HCT116 (cell line): ENCODE data around the gene KCNK13. TPM values are rescaled to one million over a fixed set of nuclear protein-coding genes. Genes with fewer than 3 reads are reported as not detected.

Experiments
- ATAC-seq: fragments of 200-7000 bp; cut with Tn5 transposase; 2 replicates; pipeline ENCODE4 v1.9.1; 2020; ENCODE audit warnings: mild to moderate bottlenecking, moderate library complexity
- BruUV-seq: library from RNA; stranded (reverse); fragments of 400-500 nt; replicated peaks from 2 replicates; lab custom pipeline; 2021; lab: Mats Ljungman, UMichigan
- CTCF ChIA-PET: fragments of 300-600 bp; sonication (Branson Sonifier 250); formaldehyde crosslinking; loops from one replicate; lab custom pipeline; 2021; ENCODE audit warnings: antibody characterized with exemption; lab: Charles Lee
- POLR2A ChIA-PET: fragments of 300-600, 350-600 bp; sonication (Branson Sonifier 250); formaldehyde crosslinking; loops from one replicate; lab custom pipeline; 2021; ENCODE audit warnings: antibody characterized with exemption; lab: Charles Lee
- RAD21 ChIA-PET, 2 experiments: fragments of 300-600 bp; sonication (Branson Sonifier 250); formaldehyde crosslinking; loops; one replicate each; lab custom pipeline; 2023; ENCODE audit warnings: low total read pairs in 2 of 2; ENCODE audit not compliant: uncharacterized antibody in 2 of 2, unreplicated experiment in 2 of 2, low non-redundant PET in 1 of 2; lab: Charles Lee
- DNase-seq: peaks from one replicate; pipeline ENCODE4 v3.0.0-alpha.2; 2010; ENCODE audit warnings: low read depth, low spot score
- H2AFZ ChIP-seq: fragments of 200-600 bp; shearing (Covaris generic), sonication (generic); 2 replicates; pipeline ENCODE4 v1.6.1; 2017; ENCODE audit warnings: low read depth, mixed run types, mixed read lengths, antibody characterized with exemption, low read length; ENCODE audit not compliant: poor library complexity, severe bottlenecking
- H3K27ac ChIP-seq: 2 replicates; pipeline ENCODE4 v1.5.1; 2012; ENCODE audit warnings: low read depth, low read length
- H3K27me3 ChIP-seq: fragments of 200-600 bp; sonication (generic); 2 replicates; pipeline ENCODE4 v1.6.1; 2016; ENCODE audit warnings: mixed run types, low read length, mixed read lengths; ENCODE audit not compliant: insufficient read depth
- H3K36me3 ChIP-seq, 2 experiments: fragments of 200-500 bp in 1 of 2; fragments of 200-600 bp in 1 of 2; sonication (Bioruptor generic) in 1 of 2; sonication (generic) in 1 of 2; 2 replicates each; pipeline versions ENCODE4 v1.5.1 to v1.6.1; 2014 to 2016; ENCODE audit warnings: low read length in 2 of 2, inconsistent platforms in 1 of 2, mixed read lengths in 1 of 2, mixed run types in 1 of 2; ENCODE audit not compliant: insufficient read depth in 2 of 2, control insufficient read depth in 1 of 2
- H3K4me1 ChIP-seq, 2 experiments: fragments of 200-600 bp in 1 of 2; sonication (generic) in 1 of 2; 2 replicates each; pipeline versions ENCODE4 v1.5.1 to v1.6.1; 2012 to 2017; ENCODE audit warnings: low read length in 2 of 2, inconsistent platforms in 1 of 2, mild to moderate bottlenecking in 1 of 2, mixed read lengths in 1 of 2, mixed run types in 1 of 2, moderate library complexity in 1 of 2; ENCODE audit not compliant: insufficient read depth in 2 of 2, control insufficient read depth in 1 of 2
- H3K4me2 ChIP-seq: fragments of 200-600 bp; sonication (generic); 2 replicates; pipeline ENCODE4 v1.6.1; 2017; ENCODE audit warnings: mixed run types, low read length, mixed read lengths
- H3K4me3 ChIP-seq, 2 experiments: fragments of 200-600 bp in 1 of 2; sonication (generic) in 1 of 2; replicated peaks in 1 of 2; 2 replicates each; pipeline ENCODE4 v1.5.1; 2011 to 2016; ENCODE audit warnings: low read length in 2 of 2, control low read depth in 1 of 2, low read depth in 1 of 2, mild to moderate bottlenecking in 1 of 2, mixed read lengths in 1 of 2, mixed run types in 1 of 2
- H3K79me2 ChIP-seq: fragments of 200-600 bp; sonication (generic); 2 replicates; pipeline ENCODE4 v1.6.1; 2017; ENCODE audit warnings: mild to moderate bottlenecking, mixed run types, low read length, moderate library complexity, mixed read lengths; ENCODE audit not compliant: insufficient read depth
- H3K9ac ChIP-seq: fragments of 200-600 bp; sonication (generic); 2 replicates; pipeline ENCODE4 v1.6.1; 2016; ENCODE audit warnings: low read length, mixed read lengths
- H3K9me2 ChIP-seq: fragments of 200-600 bp; sonication (generic), shearing (Covaris generic); 2 replicates; pipeline ENCODE4 v1.6.1; 2017; ENCODE audit warnings: mixed run types, mild to moderate bottlenecking, moderate library complexity; ENCODE audit not compliant: insufficient read depth
- H3K9me3 ChIP-seq, 2 experiments: fragments of 200-500 bp in 1 of 2; fragments of 200-600 bp in 1 of 2; sonication (Bioruptor generic) in 1 of 2; sonication (generic) in 1 of 2; 2 replicates each; pipeline ENCODE4 v1.6.1; 2014 to 2017; ENCODE audit warnings: low read length in 2 of 2, mixed read lengths in 2 of 2, inconsistent platforms in 1 of 2, low read depth in 1 of 2, mild to moderate bottlenecking in 1 of 2, mixed run types in 1 of 2, moderate library complexity in 1 of 2; ENCODE audit not compliant: control insufficient read depth in 1 of 2, insufficient read depth in 1 of 2
- H4K20me1 ChIP-seq: fragments of 200-600 bp; sonication (generic), shearing (Covaris generic); 2 replicates; pipeline ENCODE4 v1.6.1; 2017; ENCODE audit warnings: mixed run types, mild to moderate bottlenecking, moderate library complexity; ENCODE audit not compliant: insufficient read depth
- CTCF ChIP-seq, 3 experiments: fragments of 200-600 bp in 1 of 3; sonication (generic) in 1 of 3; IDR thresholded peaks in 2 of 3; conservative IDR thresholded peaks in 1 of 3; 2 replicates each; pipeline ENCODE4 v1.5.1; 2012 to 2017; ENCODE audit warnings: low read depth in 2 of 3, low read length in 2 of 3, antibody characterized with exemption in 1 of 3, borderline replicate concordance in 1 of 3, control low read depth in 1 of 3, mild to moderate bottlenecking in 1 of 3, mixed read lengths in 1 of 3, mixed run types in 1 of 3, moderate library complexity in 1 of 3; ENCODE audit not compliant: insufficient read depth in 1 of 3
- FOSL1 ChIP-seq: IDR thresholded peaks from 2 replicates; pipeline ENCODE4 v1.6.1; 2012; ENCODE audit warnings: low read depth
- MAX ChIP-seq: IDR thresholded peaks from 2 replicates; pipeline ENCODE4 v1.6.1; 2012
- REST ChIP-seq: IDR thresholded peaks from 2 replicates; pipeline ENCODE4 v1.6.1; 2012; ENCODE audit warnings: low read depth
- TCF7L2 ChIP-seq: IDR thresholded peaks from 2 replicates; pipeline ENCODE4 v1.7.0; 2011; ENCODE audit warnings: borderline replicate concordance, inconsistent platforms; ENCODE audit not compliant: insufficient read depth, insufficient read length; ENCODE audit errors: extremely low read depth
- YY1 ChIP-seq: IDR thresholded peaks from 2 replicates; pipeline ENCODE4 v1.6.1; 2011; ENCODE audit warnings: low read length, low read depth, moderate library complexity, mild to moderate bottlenecking; ENCODE audit not compliant: insufficient replicate concordance; ENCODE audit errors: extremely low read depth
- ZNF274 ChIP-seq: fragments of 200-500 bp; sonication (Bioruptor generic); IDR thresholded peaks from 2 replicates; pipeline ENCODE4 v1.6.1; 2014; ENCODE audit warnings: mild to moderate bottlenecking, low read depth, low read length, inconsistent platforms
- intact Hi-C: fragments of 100-400 bp; cut with micrococcal nuclease; formaldehyde crosslinking; loops from 2 replicates; pipeline ENCODE4 v1.10.0; 2022
- total RNA-seq: library from RNA; stranded (reverse); gene quantifications from one replicate; pipeline ENCODE4 v1.2.1, GENCODE V29; 2021; ENCODE audit not compliant: unreplicated experiment

KCNK13 gene
- total RNA-seq, 1 experiment from 2014 or later, result 2.2 TPM

GRCh38 chr14:90139199-90139598 lies 77.4 kb downstream of the KCNK13 start:
- Histone ChIP-seq H3K4me1 (peaks cover 10 to 15% of the 10 kb centered on the region in 2 experiments; a peak in 3 of 4 replicates), H3K27ac (no peak overlapping the region), H3K4me3 (no peak overlapping the region), H4K20me1 (no peaks in the 10 kb centered on the region), H3K9me2 (no peaks in the 10 kb centered on the region), H3K36me3 (no peaks in the 10 kb centered on the region), H3K27me3 (no peaks in the 10 kb centered on the region), H2AFZ (no peak overlapping the region), H3K9ac (no peak overlapping the region), H3K4me2 (no peak overlapping the region), H3K79me2 (no peaks in the 10 kb centered on the region), H3K9me3 (no peaks in the 10 kb centered on the region)
- DNase-seq, result no peak
- TF ChIP-seq MAX, result no peak
- no peak for TF ChIP-seq TCF7L2
- TF ChIP-seq FOSL1, result no peak
- TF ChIP-seq ZNF274, result no peak
- TF ChIP-seq YY1, result no peak
- no peak for TF ChIP-seq REST
- no peak for TF ChIP-seq CTCF (IDR thresholded peaks at IDR 0.05 in 2 of 3, conservative IDR thresholded peaks at IDR 0.05 in 1 of 3; ENCODE audit: borderline replicate concordance in 1 of 3, insufficient read depth in 1 of 3, low read depth in 2 of 3, low read length in 2 of 3)
- RAD21 ChIA-PET, result no interaction called here
- BruUV-seq, result no TSS peak
- CTCF ChIA-PET, result no interaction called here
- intact Hi-C loops, result no loop called here
- ATAC-seq, result no peak
- POLR2A ChIA-PET, result no interaction called here
